PC-3 (cell line): ENCODE results near the gene WWC1. TPM values are rescaled to one million over a fixed set of nuclear protein-coding genes. Genes with fewer than 3 reads are reported as not detected.

ENCODE experiments used
- ATAC-seq: fragments of 200-7000 bp; cut with Tn5 transposase; 2 replicates; pipeline ENCODE4 v1.9.1; 2020; ENCODE audit warnings: mild to moderate bottlenecking, moderate library complexity
- BruUV-seq: library from RNA; stranded (reverse); fragments of 400-500 nt; replicated peaks from 2 replicates; lab custom pipeline; 2021; lab: Mats Ljungman, UMichigan
- CTCF ChIA-PET: fragments of 300-600 bp; sonication (Branson Sonifier 250); formaldehyde crosslinking; loops from one replicate; lab custom pipeline; 2022; ENCODE audit warnings: antibody characterized with exemption; lab: Charles Lee
- POLR2A ChIA-PET: fragments of 300-600 bp; sonication (Branson Sonifier 250); formaldehyde crosslinking; loops from one replicate; lab custom pipeline; 2022; ENCODE audit warnings: antibody characterized with exemption; ENCODE audit not compliant: unreplicated experiment; lab: Charles Lee
- DNase-seq: peaks from one replicate; pipeline ENCODE4 v3.0.0-alpha.2; 2015
- H2AFZ ChIP-seq: fragments of 300-600 bp; sonication (generic); 2 replicates; pipeline ENCODE4 v1.6.0; 2016; ENCODE audit warnings: antibody characterized with exemption, low read length
- H3F3A ChIP-seq: fragments of 300-600 bp; sonication (generic); one replicate; pipeline ENCODE4 v1.6.0; 2017; ENCODE audit warnings: antibody characterized with exemption, low read length, control low read depth, mild to moderate bottlenecking; ENCODE audit not compliant: unreplicated experiment
- H3K27ac ChIP-seq: fragments of 300-600 bp; sonication (generic); 2 replicates; pipeline ENCODE4 v1.5.1; 2016; ENCODE audit warnings: mild to moderate bottlenecking, low read length
- H3K27me3 ChIP-seq: fragments of 300-600 bp; sonication (generic); 2 replicates; pipeline ENCODE4 v1.6.1; 2016; ENCODE audit warnings: low read length, mixed read lengths
- H3K36me3 ChIP-seq: fragments of 300-600 bp; sonication (generic); 2 replicates; pipeline ENCODE4 v1.6.1; 2016; ENCODE audit warnings: low read depth, mixed run types, low read length, mixed read lengths
- H3K4me1 ChIP-seq: fragments of 300-600 bp; sonication (generic); 2 replicates; pipeline ENCODE4 v1.5.1; 2016; ENCODE audit warnings: low read length; ENCODE audit not compliant: insufficient read depth
- H3K4me2 ChIP-seq: fragments of 300-600 bp; sonication (generic); 2 replicates; pipeline ENCODE4 v1.6.0; 2016; ENCODE audit warnings: low read length
- H3K4me3 ChIP-seq: fragments of 300-600 bp; sonication (generic); 2 replicates; pipeline ENCODE4 v1.5.1; 2016; ENCODE audit warnings: mild to moderate bottlenecking, low read length, mixed read lengths
- H3K79me2 ChIP-seq: fragments of 300-600 bp; sonication (generic); 2 replicates; pipeline ENCODE4 v1.6.1; 2017; ENCODE audit warnings: low read length, mixed read lengths
- H3K9ac ChIP-seq: fragments of 300-600 bp; sonication (generic); 2 replicates; pipeline ENCODE4 v1.6.0; 2016; ENCODE audit warnings: mild to moderate bottlenecking, low read length
- H3K9me2 ChIP-seq: fragments of 300-600 bp; sonication (generic); replicated peaks from 2 replicates; pipeline ENCODE4 v1.6.1; 2016; ENCODE audit warnings: mixed run types, low read length, mixed read lengths
- H3K9me3 ChIP-seq: fragments of 300-600 bp; sonication (generic); 2 replicates; pipeline ENCODE4 v1.6.1; 2016; ENCODE audit warnings: low read length, mixed read lengths
- H4K20me1 ChIP-seq: fragments of 300-600 bp; sonication (generic); 2 replicates; pipeline ENCODE4 v1.6.1; 2016; ENCODE audit warnings: low read length, mixed read lengths
- EZH2 ChIP-seq: fragments of 300-600 bp; sonication (generic); IDR thresholded peaks from one replicate; pipeline ENCODE4 v1.6.1; 2017; ENCODE audit warnings: antibody characterized with exemption, mild to moderate bottlenecking, low read length; ENCODE audit not compliant: unreplicated experiment
- EZH2phosphoT487 ChIP-seq: fragments of 300-600 bp; sonication (generic); IDR thresholded peaks from 2 replicates; pipeline ENCODE4 v1.6.1; 2018; ENCODE audit warnings: mild to moderate bottlenecking, antibody characterized with exemption, low read length, borderline replicate concordance
- intact Hi-C: fragments of 100-400 bp; cut with micrococcal nuclease; formaldehyde crosslinking; loops from 2 replicates; pipeline ENCODE4 v1.9.0; 2023
- total RNA-seq: library from RNA; depleted of rRNA; stranded (reverse); fragments of >200 nt; gene quantifications from 2 replicates; pipeline ENCODE4 v1.2.3, GENCODE V29; 2014
- TF ChIP-seq, protein P1 (sequence below): fragments of 300-600 bp; sonication (generic); conservative IDR thresholded peaks from 2 replicates; pipeline ENCODE4 v1.5.1; 2017; ENCODE audit warnings: antibody characterized with exemption, low read depth, mild to moderate bottlenecking, low read length

Gene WWC1
- total RNA-seq, 1 experiment from 2014 or later = 31.8 TPM

DNA sequence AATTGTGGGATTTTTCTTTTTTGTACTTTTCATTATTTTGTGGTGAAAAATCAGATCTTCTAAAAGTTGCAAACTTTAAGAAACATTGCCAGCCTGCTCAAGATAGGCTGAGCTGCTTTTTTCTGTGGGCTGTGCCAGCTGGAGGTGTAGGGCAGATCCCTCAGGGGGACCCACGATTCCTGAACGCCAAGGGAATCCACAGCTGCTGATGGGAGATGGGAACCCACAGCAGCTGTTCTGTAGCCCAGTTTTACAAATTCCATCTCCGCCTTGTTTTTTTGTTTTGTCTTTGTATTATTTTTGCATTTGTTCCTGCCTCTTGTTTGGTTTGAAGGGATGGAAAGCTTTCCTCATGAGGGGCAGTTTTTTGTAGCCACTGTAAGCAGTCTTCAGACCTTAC is 91.0 kb downstream of the WWC1 start:
- no peak for ATAC-seq
- Histone ChIP-seq H3K9me2 (no peaks in the 10 kb centered on the region), H4K20me1 (no peaks in the 10 kb centered on the region), H3K4me3 (no peak overlapping the region), H3K36me3 (peaks cover 12% of the 10 kb centered on the region), H3K9me3 (no peaks in the 10 kb centered on the region), H3K4me2 (no peak overlapping the region), H3K27ac (no peak overlapping the region), H3K9ac (no peak overlapping the region), H2AFZ (no peak overlapping the region), H3K4me1 (no peaks in the 10 kb centered on the region), H3K27me3 (no peaks in the 10 kb centered on the region), H3K79me2 (peaks cover 52% of the 10 kb centered on the region), H3F3A (no peaks in the 10 kb centered on the region)
- intact Hi-C loops = no loop called here
- TF ChIP-seq EZH2 (no peak), EZH2phosphoT487 (no peak)
- TF ChIP-seq, protein P1, sequence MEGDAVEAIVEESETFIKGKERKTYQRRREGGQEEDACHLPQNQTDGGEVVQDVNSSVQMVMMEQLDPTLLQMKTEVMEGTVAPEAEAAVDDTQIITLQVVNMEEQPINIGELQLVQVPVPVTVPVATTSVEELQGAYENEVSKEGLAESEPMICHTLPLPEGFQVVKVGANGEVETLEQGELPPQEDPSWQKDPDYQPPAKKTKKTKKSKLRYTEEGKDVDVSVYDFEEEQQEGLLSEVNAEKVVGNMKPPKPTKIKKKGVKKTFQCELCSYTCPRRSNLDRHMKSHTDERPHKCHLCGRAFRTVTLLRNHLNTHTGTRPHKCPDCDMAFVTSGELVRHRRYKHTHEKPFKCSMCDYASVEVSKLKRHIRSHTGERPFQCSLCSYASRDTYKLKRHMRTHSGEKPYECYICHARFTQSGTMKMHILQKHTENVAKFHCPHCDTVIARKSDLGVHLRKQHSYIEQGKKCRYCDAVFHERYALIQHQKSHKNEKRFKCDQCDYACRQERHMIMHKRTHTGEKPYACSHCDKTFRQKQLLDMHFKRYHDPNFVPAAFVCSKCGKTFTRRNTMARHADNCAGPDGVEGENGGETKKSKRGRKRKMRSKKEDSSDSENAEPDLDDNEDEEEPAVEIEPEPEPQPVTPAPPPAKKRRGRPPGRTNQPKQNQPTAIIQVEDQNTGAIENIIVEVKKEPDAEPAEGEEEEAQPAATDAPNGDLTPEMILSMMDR = no peak
- POLR2A ChIA-PET = no interaction called here
- BruUV-seq = no TSS peak
- CTCF ChIA-PET = no interaction called here
- no peak for DNase-seq

DNA sequence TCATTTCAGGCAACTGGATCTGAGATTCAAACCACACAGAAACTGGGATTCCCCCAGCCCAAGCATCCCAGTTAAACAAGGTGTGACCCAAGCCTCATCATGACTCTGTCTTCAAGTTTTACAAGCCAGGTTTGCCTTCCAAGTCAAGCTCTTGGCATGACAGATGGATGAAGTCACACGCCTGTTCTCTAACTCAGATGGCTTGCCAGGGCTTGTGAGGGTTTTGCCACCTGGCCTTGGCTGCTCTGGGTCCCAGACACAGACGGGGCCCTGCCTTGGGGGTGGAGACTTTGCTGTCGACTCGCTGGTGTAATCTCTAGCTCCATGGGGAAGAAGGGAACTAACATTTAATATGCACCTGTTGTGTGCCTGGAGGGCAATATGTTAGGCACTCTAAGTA is 99.0 kb downstream of the WWC1 start:
- Histone ChIP-seq H3K4me2 (no peak overlapping the region), H3K36me3 (peaks cover 13% of the 10 kb centered on the region; the same call in 1 of the 2 replicates), H3F3A (no peaks in the 10 kb centered on the region), H3K27ac (peak overlapping the region; percentile 19; the same call in 1 of the 2 replicates), H3K4me3 (no peak overlapping the region), H3K9me2 (no peaks in the 10 kb centered on the region), H4K20me1 (no peaks in the 10 kb centered on the region), H3K9ac (no peak overlapping the region), H2AFZ (no peak overlapping the region), H3K79me2 (no peaks in the 10 kb centered on the region), H3K4me1 (peaks cover 8% of the 10 kb centered on the region), H3K9me3 (no peaks in the 10 kb centered on the region), H3K27me3 (no peaks in the 10 kb centered on the region)
- no TSS peak for BruUV-seq
- DNase-seq (peak; percentile 59), ATAC-seq (peak; percentile 49)
- intact Hi-C loops = no loop called here
- no peak for TF ChIP-seq EZH2
- no peak for TF ChIP-seq EZH2phosphoT487
- TF ChIP-seq, protein P1 = no peak
- ChIA-PET CTCF (no interaction called here), POLR2A (no interaction called here)

DNA sequence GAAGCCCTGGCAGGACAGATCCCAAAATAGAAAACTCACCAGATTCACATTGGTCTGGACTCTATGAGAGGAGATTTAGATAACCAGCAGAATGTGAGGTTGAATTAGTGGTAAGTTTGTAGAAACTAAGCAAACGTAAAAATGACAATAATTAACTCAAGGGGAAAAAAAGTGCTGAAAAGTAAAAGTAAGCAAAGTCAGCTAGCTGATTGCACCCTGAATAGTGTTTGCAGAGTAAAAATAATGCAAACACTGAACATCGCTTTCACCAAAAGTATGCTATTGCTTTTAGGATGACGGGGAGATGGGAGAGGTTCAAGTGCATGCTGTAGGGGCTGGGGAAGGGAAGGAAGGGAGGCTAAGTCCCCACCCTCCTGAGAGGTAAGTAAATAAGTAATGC is 102.3 kb downstream of the WWC1 start:
- peaks cover 8% of the 10 kb centered on the region for H3K4me1 ChIP-seq
- no peaks in the 10 kb centered on the region for H3K9me2 ChIP-seq
- CTCF ChIA-PET = no interaction called here

More for the DNA sequence above, 102.3 kb downstream of the WWC1 start:
- intact Hi-C loops = no loop called here
- Histone ChIP-seq H3K4me3 (no peak overlapping the region), H3K27ac (no peak overlapping the region), H2AFZ (no peak overlapping the region), H3K4me2 (no peak overlapping the region), H3K9me3 (no peaks in the 10 kb centered on the region), H3K9ac (no peak overlapping the region), H3K36me3 (peaks cover 11% of the 10 kb centered on the region), H3K27me3 (no peaks in the 10 kb centered on the region), H3F3A (no peaks in the 10 kb centered on the region), H3K79me2 (no peaks in the 10 kb centered on the region), H4K20me1 (no peaks in the 10 kb centered on the region)
- TF ChIP-seq EZH2phosphoT487 (no peak), EZH2 (no peak)
- TF ChIP-seq, protein P1 = no peak
- no peak for DNase-seq
- ATAC-seq = no peak
- POLR2A ChIA-PET = no interaction called here
- BruUV-seq = no TSS peak
